HG03457 (cell line): ENCODE data around the gene THBS4.

Source experiments
- ATAC-seq: cut with Tn5 transposase; IDR thresholded peaks from one replicate; pipeline ENCODE4 v1.9.1; 2021; ENCODE audit warnings: moderate number of reproducible peaks; ENCODE audit not compliant: unreplicated experiment

The THBS4 gene

GRCh38 chr5:80043187-80043586 lies 8.0 kb downstream of the THBS4 start:
- no peak for ATAC-seq

GRCh38 chr5:80048084-80048780 lies 13.1 kb downstream of the THBS4 start:
- ATAC-seq: no peak

- no peak for ATAC-seq
These were observed 17.3 kb downstream of the THBS4 start for GRCh38 chr5:80052464-80052863.

- no peak for ATAC-seq
These were observed 19.5 kb downstream of the THBS4 start for GRCh38 chr5:80054682-80055081.

- ATAC-seq: no peak
These were observed 20.5 kb downstream of the THBS4 start for GRCh38 chr5:80055491-80056170.

- ATAC-seq: no peak
These were observed 22.0 kb downstream of the THBS4 start for GRCh38 chr5:80057099-80057498.

- no peak for ATAC-seq
These were observed 22.8 kb downstream of the THBS4 start for GRCh38 chr5:80057921-80058320.

GRCh38 chr5:80059354-80059980 lies 24.3 kb downstream of the THBS4 start:
- ATAC-seq: no peak

- no peak for ATAC-seq
These were observed 25.8 kb downstream of the THBS4 start for GRCh38 chr5:80060966-80061365.

- no peak for ATAC-seq
These were observed 26.4 kb downstream of the THBS4 start for GRCh38 chr5:80061547-80061946.

GRCh38 chr5:80064124-80064523 lies 29.0 kb downstream of the THBS4 start:
- ATAC-seq: no peak

GRCh38 chr5:80067016-80067415 lies 31.9 kb downstream of the THBS4 start:
- ATAC-seq: no peak

- ATAC-seq: no peak
These were observed 32.5 kb downstream of the THBS4 start for GRCh38 chr5:80067531-80068245.

- ATAC-seq: no peak
These were observed 33.1 kb downstream of the THBS4 start for GRCh38 chr5:80068246-80068636.

GRCh38 chr5:80068775-80069174 lies 33.6 kb downstream of the THBS4 start:
- no peak for ATAC-seq

- no peak for ATAC-seq
These were observed 34.2 kb downstream of the THBS4 start for GRCh38 chr5:80069251-80069800.

GRCh38 chr5:80069918-80070318 lies 34.8 kb downstream of the THBS4 start:
- no peak for ATAC-seq

- no peak for ATAC-seq
These were observed 35.3 kb downstream of the THBS4 start for GRCh38 chr5:80070338-80071056.

GRCh38 chr5:80071510-80072021 lies 36.4 kb downstream of the THBS4 start:
- no peak for ATAC-seq
